Transverse colon (tissue), 4 donors: Measurements from ENCODE around the gene LPCAT3.

Experiments
- EP300 ChIP-seq: sonication (generic); formaldehyde crosslinking; IDR thresholded peaks from one replicate; pipeline ENCODE4 v1.6.1; 2017; ENCODE audit warnings: antibody characterized with exemption, low read depth
- POLR2A ChIP-seq: fragments of 450-650 bp; IDR thresholded peaks from one replicate; pipeline ENCODE4 v1.6.1; 2016; ENCODE audit warnings: antibody characterized with exemption, mild to moderate bottlenecking, moderate library complexity
- POLR2AphosphoS5 ChIP-seq, 3 donors: sonication (generic); formaldehyde crosslinking; IDR thresholded peaks; one replicate each; pipeline ENCODE4 v1.6.1; 2016; ENCODE audit warnings: antibody characterized with exemption in 3 of 3
- TF ChIP-seq, protein P1 (sequence below), 5 experiments: fragments of 200-600 bp in 3 of 5; fragments of 450-650 bp in 2 of 5; sonication (generic) in 3 of 5; IDR thresholded peaks; 1 replicate in 2 of 5; 2 replicates in 3 of 5; pipeline ENCODE4 v1.5.1; 2016 to 2017; ENCODE audit warnings: antibody characterized with exemption in 5 of 5, inconsistent platforms in 3 of 5, mild to moderate bottlenecking in 2 of 5, moderate library complexity in 1 of 5

DNA sequence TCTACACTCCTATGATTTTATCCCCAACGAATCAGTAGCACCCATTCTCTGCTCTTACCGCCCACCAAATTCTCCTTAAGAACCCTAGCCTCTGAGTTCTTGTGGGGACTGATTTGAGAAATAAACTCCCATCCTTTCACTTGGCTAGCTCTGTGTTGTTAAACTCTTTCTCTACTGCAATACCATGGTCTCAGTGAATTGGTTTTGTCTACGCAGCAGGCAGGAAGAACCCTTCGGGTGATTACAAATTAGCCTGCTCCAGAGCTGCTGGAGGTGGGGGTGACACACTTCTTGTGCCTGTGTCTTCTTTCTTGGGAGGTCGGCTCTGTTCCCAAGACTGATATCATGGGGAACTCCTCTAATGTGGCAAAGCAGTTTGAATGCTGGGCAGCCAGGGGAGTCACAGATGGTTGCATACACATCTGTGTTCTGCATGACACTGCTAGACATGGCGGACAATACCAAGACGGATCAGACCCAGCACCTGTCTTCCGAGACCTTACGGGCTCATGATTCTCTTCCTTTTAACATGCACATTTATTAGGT is 40.6 kb upstream of the LPCAT3 start:
- TF ChIP-seq, protein P1, sequence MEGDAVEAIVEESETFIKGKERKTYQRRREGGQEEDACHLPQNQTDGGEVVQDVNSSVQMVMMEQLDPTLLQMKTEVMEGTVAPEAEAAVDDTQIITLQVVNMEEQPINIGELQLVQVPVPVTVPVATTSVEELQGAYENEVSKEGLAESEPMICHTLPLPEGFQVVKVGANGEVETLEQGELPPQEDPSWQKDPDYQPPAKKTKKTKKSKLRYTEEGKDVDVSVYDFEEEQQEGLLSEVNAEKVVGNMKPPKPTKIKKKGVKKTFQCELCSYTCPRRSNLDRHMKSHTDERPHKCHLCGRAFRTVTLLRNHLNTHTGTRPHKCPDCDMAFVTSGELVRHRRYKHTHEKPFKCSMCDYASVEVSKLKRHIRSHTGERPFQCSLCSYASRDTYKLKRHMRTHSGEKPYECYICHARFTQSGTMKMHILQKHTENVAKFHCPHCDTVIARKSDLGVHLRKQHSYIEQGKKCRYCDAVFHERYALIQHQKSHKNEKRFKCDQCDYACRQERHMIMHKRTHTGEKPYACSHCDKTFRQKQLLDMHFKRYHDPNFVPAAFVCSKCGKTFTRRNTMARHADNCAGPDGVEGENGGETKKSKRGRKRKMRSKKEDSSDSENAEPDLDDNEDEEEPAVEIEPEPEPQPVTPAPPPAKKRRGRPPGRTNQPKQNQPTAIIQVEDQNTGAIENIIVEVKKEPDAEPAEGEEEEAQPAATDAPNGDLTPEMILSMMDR (IDR thresholded peaks at IDR 0.05): no peak
- TF ChIP-seq POLR2A: no peak
- TF ChIP-seq POLR2AphosphoS5 (IDR thresholded peaks at IDR 0.05): no peak
- TF ChIP-seq EP300: no peak
